GM19351 (cell line): Measurements from ENCODE around the gene BDKRB1.

Experiments used
- ATAC-seq: cut with Tn5 transposase; IDR thresholded peaks from one replicate; pipeline ENCODE4 v1.9.1; 2021; ENCODE audit warnings: mild to moderate bottlenecking, moderate library complexity; ENCODE audit not compliant: unreplicated experiment

Gene BDKRB1

GRCh38 chr14:96255501-96256366 lies at the start of gene BDKRB1:
TSS of gene BDKRB1 (plus strand) at chr14:96256210. CDS start at chr14:96263683, 7,473 bp downstream.
- ATAC-seq: no peak

GRCh38 chr14:96206461-96206860 lies 49.5 kb upstream of the BDKRB1 start:
- ATAC-seq: no peak

GRCh38 chr14:96207686-96208085 lies 48.3 kb upstream of the BDKRB1 start:
- no peak for ATAC-seq

DNA sequence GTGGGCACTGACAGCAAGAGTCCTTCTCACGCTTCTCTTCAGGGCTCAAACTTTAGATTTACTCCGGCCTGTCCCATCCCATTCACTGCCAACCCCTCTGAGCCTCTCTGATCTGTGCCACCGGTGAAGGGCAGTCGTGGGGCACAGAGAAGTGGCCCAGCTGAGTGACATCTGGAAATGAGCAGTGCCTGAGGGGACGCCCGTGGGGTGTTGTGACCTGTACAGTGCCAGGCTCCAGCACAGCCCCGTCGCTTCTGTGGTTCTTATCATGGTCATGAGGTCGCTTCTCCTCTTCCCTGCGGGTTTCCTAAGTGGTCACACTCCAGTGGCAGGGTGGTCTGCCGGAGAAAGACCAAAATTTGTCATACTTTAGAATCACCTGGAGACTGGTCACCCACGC lies 47.3 kb upstream of the BDKRB1 start:
- no peak for ATAC-seq

DNA sequence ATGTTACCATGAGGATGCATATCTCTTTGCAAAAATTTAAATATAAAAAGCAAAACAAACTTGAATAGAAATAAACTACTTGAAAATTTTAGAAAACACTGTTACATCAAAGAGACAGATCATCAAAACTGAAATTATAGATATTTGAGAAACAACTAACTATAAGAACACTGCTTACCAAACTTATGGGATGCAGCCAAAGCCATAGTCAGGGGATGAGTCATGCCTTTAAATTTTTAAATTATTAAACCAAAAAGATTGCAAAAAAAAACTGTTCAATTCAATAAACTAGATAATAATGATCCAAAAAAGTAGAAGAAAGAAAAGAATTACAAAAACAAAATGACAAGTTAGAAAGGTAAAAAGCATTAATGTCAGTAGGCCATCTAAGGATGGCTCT lies 43.9 kb upstream of the BDKRB1 start:
- no peak for ATAC-seq

DNA sequence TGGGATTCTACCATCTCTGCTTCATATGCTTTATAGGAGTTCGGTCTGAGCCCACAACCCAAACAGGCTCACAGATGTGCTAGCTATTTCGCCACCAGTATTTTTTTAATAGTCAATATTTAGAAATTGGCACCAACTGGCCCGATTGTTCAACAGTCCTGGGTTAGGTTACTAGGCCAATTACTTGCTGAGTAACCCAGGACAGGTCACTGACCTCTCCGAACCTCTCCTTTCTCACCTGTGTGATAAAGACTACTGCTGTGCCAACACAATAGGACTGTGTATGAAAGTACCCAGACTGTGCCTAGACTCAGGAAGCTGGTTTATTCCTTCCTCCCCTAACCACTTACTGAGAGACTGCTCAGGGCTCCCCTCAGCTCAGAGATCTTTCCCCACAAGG lies 43.1 kb upstream of the BDKRB1 start:
- ATAC-seq: no peak

DNA sequence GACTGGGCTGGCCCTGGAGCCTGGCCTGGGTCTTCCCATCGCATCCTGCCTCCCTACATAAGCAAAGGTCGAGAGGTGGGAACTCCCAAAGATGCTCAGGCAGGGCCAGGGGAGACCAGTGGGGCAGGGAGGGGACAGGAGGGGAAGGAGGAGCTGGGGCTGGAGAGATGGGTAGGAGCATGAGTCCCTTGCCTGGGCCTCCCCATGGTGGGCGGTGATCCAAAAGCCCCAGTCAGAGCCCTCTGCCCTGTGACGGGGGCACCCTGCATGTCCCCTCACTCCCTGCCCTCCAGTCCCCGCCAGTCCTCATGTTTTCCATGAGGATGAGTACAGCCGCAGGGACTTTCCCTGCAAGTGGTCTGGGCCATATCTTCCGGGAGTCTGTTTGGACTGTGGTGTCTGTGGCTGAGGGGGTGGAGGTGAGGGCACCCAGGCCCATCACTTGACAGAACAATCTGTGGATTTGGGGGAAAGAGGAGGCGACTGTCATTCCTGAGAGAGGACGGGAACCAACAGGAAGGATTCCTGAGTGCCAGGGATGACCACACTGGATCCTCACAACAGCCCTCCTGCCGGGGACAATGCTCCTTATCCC lies 42.0 kb upstream of the BDKRB1 start:
- no peak for ATAC-seq

DNA sequence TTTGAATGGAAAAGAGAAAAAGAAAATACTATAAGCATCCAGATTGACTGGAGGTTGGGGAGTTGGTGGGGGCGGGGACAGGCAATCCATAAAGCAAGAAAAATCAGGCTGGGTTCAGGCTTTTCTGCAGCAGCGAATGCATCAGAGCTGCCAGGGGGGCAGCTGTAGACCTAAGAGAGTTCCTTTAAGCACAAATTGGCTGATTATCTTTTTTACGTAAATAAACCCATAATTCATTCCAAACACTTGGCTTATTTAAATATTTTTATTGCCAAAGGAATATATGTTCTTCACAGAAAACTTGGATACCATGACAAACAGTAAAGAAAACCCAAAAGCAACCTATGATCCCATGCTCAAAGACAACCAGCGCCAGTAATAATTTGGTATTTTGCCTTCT lies 41.2 kb upstream of the BDKRB1 start:
- ATAC-seq: no peak

GRCh38 chr14:96215452-96216244 lies 40.4 kb upstream of the BDKRB1 start:
- ATAC-seq: no peak

- ATAC-seq: no peak
Measured at GRCh38 chr14:96216627-96217026, 39.4 kb upstream of the BDKRB1 start.

DNA sequence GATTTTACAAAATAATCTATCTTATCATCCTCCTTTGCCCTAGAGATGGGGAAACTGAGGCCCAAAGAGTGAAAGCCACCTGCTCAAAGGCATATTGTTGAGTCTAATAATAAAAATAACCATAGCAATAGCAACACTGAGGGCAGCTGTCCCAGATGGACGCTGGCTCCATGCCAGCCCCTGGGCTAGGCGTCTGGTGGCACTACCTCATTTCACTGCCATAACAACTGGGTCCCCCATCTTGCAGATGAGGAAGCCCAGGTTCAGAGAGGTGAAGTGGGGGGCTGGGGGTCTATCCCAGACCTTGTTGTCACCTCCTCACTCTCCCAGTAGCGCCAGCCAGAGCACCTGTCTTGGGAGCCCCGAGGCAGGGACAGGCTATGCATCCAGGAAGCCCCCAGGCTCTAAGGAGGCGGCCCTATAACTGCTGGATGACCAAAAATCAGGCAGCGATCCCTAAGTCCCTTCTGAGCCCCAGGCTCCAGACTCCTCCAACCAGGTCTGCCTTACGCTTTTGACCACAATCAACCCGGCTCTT lies 38.6 kb upstream of the BDKRB1 start:
- no peak for ATAC-seq

DNA sequence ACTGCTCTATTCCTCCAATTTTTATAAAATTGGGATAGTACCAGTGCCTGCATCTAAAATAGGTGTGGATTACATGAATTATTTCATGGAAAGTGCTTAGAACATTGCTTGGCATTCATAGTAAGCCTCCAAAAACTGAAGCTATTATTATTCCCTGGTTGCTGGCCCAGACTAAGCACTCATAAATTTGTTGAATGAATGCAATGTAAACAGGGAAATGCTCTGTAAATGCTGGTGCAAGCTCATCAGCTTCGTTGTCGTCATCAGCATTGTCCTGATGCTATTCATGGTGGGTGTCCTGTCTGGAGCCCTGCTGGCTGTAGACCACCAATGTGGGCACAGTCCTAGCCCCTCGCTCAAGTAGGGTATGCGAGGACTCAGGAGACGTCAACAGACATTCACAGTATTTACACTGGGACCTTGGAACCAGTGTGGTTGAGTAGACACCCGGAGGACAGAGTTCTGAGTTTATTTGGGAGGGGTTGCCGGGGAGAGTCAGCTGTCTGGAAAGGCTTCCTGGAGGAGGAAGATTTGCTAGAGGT lies 34.8 kb upstream of the BDKRB1 start:
- no peak for ATAC-seq

DNA sequence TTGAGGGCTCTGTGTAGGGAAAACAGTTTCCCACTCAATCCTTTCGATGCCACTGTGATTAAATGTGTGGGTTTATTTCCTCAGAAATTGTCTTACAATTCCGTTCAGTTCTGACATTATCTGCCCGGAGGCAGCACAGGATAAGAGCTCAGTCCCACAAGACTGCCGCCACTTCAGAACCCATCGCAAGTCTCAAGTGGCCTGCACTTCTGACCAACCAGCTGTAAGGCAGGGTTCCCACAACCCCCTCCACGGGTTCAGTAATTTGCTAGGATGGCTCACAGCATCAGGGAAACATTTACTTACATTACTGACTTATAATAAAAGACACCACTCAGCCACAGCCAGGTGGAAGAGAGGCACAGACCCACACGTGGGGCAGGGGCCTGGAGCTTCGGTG lies 34.2 kb upstream of the BDKRB1 start:
- no peak for ATAC-seq

DNA sequence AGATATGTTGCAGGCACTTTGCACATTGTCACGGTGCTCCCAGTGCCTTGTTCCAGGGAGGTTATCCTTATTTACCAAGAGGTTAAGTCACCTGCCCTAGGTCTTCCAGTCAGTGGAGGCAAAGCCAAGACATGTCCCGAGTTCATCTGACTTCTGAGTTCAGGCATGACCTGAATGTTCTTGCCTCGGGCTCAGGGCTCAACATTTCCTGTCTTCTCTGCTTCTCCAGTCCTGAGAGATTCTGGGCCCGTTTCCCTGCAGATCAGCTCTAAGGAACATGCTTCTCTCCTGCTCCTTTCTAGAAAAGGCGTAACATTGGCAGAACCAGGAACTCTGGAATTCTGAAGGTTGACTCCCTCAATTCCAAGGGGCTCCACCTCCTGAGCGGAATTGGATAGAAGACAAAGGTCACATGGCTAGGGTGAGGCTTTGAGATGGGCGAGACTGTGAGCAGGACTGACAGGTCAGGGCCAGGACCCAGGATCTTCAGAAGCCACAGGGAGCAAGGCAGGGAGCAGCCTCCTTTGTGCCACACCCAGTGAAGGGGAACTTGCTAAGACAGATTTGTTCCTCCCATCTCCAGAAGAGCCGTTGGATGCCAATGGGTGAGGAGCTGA lies 31.4 kb upstream of the BDKRB1 start:
- ATAC-seq: no peak

DNA sequence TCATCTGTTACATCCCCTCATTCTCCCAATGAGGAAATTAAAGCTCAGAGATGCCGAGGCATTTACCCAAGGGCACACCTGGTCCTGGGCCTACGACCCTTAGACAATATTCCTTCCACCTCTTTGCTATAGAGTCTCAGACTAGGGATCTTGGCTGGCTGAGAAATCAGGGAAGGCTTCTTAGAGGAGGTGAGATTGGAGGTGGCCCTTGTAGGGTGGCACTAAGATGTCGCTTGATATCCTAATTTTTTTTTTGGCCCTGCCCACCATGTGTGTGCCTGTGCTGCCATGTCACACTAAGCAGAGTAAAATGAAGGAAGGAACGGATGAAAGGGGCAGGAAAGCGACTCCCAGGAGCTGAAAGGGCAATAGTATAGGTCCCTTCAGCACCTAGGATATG lies 30.8 kb upstream of the BDKRB1 start:
- ATAC-seq: no peak

DNA sequence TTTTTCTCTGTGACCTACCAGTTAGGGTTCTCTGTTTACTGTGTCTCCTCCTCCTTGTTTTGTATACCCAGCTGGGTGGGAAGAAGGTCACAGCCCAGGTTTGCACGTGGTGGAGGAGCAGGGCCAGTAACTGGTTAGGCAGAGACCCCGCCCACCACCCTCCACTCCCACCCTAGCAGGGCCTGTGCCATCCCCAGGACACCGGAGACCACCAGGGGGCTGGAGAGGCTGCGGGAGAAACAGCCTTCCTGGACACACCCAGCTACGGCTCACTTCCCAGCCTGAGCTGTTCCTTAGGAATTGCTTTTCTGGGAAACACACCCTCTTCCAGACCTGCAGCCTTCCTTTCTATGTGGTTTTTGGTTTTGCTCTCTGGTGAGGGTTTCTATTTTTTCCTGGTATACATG lies 30.3 kb upstream of the BDKRB1 start:
- no peak for ATAC-seq

DNA sequence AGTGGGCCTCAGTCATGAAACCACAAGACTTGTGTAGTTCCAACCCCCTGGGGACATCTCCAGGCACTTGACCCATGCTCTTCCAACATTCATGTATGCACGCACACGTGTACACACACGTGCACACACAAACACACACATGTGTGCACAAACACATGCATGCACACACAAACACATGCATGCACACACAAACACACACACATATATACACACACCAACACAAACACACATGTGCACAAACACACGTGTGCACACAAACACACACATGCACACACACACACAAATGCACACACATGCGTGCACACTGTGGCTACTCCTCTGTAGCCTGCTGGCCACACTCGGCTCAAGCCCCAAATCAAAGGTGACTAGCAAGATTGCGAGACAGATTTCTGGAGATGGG lies 28.6 kb upstream of the BDKRB1 start:
- ATAC-seq: no peak

GRCh38 chr14:96229315-96229714 lies 26.7 kb upstream of the BDKRB1 start:
- ATAC-seq: no peak

DNA sequence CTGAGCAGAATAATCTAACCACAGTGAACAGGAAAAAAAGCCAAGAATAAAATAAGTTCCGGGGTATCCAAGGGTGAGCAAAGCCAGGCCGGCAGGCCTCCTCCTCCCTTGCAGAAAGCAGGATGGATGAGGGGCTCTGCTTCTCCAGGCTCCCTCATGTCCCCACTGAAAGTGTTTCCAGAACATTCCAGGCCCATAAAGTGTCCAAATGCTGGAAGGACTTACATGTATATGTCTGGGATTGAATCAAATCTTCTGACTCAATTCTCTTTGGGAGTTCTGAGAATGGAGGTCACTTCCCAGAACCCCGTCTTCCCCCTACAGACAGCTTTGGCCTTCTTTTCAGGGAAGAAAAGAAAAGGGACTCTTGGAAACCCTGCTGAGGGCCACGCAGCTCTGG lies 25.0 kb upstream of the BDKRB1 start:
- no peak for ATAC-seq

- ATAC-seq: no peak
Measured at GRCh38 chr14:96231526-96232130, 24.4 kb upstream of the BDKRB1 start.
